GM18517 (cell line): Measurements from ENCODE around the gene FOXC2.

Source experiments
- ATAC-seq: cut with Tn5 transposase; IDR thresholded peaks from one replicate; pipeline ENCODE4 v1.9.1; 2021; ENCODE audit warnings: mild to moderate bottlenecking, moderate library complexity; ENCODE audit not compliant: unreplicated experiment

The FOXC2 gene

DNA sequence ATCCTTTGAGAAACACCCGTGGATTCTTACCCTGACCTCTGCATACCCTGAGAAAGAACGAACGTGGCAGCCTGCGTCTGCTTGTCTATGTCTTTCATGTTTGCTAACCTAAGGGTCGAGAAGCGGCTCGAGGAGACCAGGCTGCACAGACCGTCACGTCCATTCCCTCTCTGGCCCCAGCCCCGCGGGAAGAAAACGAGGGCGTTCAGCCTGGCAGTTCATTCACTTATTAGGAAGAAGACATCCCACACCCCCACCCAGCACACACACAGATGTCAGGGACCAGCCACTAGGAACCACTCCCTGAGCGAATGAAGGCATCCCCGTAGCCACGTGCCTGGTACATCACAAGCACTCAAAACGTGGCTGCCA is 10.9 kb upstream of the FOXC2 start:
- no peak for ATAC-seq

DNA sequence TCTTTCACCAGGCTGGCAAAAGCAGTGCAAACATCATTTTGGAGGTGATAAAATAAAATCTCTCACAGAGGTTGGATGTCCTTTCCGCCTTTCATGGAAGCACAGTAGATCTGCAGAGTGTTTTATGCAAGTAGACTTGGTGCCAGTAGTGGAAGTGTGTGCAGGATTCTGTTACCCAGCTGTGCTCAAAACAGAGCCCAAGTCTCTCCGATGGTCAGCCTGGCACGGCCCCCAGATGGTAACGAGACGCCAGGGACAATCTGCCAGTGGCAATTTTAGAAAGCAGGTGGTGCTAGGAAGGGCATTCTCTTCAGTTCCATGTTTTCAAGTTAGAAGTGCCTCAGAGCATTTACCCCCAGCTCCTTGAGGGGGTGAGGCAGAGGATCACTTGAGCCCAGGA is 10.1 kb upstream of the FOXC2 start:
- ATAC-seq: no peak

DNA sequence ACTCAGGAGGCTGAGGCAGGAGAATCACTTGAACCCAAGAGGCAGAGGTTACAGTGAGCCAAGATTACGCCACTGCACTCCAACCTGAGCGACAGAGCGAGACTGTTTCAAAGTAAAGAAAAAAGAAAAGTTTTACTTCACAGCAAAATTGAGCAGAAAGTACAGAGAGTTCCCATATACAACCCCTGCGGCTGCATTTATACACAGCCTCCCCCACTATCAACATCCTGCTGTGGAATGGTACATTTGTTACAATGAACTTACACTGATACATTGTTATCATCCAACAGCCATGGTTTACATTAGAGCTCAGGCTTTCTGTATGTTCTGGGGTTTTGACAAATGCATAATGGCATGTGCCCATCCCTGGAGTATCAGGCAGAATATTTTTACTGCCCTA is 9.0 kb upstream of the FOXC2 start:
- no peak for ATAC-seq

DNA sequence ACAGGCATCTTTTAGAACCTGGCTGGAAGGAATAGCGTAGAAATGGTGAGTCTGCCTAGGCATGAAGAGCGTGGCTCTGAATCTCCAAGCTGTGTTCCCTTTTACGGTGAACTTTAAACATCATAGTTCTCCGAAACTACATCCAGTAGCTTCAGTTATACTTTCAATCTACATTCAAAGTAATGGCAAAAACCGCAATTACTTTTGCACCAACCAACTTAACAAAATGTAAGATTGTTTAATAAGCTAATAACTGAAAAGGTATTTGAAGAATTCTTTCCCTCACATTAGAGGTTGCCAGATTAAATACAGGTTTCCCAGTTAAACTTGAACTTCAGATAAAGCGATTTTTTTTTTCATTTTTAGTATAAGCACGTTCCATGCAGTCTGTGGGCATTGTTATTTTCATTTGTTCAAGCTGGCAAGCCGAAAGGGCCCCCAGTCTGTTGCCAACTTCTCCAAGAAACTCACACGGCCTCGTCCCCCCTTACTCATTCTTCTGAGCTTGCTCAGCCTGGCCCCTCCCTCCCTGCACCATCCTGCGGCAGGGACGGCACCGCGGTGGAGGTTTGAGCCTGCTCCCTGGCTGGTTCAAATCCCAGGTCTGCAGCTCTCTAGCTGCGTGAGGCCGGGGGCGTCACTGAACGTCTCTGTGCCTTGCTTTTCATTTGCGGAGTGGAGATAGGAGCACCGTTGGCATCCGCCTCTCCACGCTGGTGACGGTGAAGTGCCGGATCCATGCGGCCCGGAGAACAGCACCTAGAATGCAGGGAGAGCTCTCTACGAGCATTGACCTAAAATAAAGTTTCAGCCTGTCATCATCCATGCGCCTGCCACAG is 8.1 kb upstream of the FOXC2 start:
- no peak for ATAC-seq

DNA sequence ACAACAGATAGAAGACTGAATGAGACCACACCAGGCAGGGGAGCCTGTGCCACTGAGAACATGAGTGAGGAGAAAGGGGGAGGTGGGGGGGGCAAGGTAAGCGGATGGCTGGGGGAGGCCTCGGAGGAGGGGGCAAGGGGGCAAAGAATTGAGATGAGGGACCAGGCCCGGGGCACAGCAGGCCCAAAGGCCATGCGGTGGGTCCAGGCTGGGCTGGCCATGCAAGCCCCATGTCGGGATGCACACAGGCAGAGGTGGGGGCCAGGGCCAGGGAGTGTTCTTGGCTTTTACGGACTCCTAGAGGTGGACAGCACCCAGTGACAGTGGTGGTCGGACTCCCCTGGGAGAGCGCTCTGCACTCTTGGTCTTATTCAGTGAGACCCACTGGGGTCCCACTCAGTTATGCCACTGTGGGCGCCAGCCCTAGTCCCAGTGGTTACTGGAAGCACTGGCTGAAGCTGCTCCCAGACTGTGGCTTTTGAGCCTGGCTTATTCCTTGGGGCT is 6.8 kb upstream of the FOXC2 start:
- no peak for ATAC-seq

DNA sequence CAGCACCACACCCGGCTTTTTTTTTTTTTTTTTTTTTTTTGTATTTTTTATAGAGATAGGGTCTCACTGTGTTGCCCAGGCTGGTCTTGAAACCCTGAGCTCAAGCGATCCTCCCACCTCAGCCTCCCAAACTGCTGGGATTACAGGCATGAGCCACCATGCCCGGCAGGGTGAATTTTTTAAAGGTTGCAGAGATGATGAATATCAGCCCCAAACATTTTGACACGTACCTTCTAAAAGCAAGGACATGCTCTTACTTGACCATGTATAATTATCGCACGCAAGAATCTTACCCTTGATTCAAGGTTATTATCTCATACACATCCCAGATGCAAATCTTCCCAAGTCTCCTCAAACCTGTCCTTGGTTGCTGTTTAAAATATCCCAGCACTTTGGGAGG is 4.3 kb upstream of the FOXC2 start:
- ATAC-seq: no peak

DNA sequence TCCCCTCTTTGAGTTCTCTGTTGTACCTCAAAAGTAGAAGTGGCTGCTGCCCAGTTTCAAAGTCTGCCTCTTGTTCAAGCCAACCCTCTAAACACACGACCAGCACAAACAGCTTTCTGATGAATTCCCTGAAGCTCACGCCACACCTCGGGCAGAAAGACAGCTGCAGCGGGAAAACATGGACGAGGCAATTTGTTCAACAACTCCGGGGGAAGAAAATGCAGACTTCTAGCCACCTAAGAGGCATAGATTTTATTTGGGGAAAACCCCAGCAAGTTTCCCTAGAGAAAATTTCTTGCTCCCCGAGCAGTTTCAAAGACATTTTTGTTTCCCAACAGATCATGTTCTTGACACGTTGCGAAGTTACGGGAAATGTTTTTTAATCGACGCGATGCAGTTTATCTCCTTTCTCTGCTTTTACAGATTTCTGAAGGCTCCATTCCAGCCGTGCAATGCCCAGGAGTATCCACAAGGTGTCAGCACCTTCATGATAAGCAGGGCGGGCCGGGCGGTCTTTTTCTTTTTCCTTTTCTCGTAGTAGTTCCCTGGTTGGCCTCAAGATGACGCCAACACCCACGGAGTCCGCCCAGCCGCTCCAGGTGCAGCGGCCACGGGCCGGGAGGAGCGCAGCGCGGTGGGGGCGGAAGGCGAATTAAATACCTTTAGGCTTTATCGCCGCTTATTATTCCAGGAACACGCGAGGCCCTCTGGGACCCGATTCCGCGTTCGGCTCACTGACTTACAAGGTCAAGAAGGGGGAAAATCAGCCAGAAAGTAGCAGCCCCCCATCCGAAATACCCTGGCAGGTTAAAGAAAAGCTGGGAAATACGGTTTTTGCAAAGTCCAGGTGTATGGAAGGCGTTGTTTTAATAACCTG is 2.9 kb upstream of the FOXC2 start:
- no peak for ATAC-seq

DNA sequence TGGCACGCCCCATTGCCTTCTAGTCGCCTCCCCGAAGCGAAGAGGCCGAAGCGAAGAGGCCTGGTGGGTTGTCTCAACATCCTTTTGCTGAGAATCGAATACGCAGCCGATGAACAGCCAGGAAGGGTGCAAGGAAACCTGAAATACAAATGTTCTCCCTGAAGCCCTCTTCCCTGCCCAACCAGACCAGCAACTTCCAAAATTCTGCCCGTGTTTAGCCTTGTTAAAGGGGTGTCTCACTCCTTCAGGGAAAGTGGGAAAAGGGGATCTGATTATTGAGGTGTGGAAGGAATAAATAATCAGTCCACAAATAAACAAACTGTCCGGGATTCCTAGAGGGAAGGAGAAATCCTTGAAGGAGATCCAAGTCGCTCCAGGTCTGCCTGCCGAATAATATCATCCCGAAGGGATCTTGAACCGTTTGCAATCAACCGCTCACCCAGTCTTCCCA is 1.4 kb upstream of the FOXC2 start:
- ATAC-seq: no peak

DNA sequence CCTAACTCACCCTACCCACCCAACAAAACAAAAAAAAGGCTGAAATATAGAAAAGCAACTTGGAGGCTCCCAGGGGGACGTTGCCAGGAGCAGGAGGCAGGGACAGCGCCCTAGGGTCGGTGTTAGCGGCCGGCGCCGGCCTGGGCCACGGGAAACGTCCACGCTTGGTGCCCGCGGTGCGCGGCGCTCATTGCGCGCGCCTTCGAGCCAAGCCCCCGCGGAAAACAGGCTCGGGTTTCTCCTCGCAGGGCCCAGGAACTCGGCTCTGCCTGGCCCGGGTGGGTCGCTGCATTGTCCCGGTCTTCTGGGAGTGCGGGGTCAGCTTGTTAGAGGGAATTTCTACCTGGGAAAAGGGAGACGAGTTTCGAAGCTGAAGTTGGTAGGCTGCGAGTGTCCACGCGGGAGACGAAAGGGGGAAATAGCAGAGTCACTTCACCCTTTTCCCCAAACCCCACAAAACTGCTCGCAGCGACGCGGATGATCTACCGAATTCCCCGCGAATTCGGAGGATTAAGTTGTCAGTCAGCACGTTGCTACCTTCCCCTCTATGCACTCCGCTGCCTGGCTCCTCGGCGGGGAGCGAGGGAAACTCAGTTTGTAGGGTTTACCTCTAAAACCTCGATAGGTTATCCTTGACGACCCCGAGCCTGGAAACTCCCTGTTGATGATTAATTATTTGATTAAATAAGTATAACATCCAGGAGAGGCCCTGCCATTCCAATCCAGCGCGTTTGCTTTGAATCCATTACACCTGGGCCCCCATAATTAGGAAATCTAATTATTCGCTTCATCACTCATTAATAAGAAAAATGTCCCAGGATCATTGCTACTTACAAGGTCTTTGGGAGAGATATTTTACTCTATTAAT is 751 bp upstream of the FOXC2 start:
- ATAC-seq: no peak

DNA sequence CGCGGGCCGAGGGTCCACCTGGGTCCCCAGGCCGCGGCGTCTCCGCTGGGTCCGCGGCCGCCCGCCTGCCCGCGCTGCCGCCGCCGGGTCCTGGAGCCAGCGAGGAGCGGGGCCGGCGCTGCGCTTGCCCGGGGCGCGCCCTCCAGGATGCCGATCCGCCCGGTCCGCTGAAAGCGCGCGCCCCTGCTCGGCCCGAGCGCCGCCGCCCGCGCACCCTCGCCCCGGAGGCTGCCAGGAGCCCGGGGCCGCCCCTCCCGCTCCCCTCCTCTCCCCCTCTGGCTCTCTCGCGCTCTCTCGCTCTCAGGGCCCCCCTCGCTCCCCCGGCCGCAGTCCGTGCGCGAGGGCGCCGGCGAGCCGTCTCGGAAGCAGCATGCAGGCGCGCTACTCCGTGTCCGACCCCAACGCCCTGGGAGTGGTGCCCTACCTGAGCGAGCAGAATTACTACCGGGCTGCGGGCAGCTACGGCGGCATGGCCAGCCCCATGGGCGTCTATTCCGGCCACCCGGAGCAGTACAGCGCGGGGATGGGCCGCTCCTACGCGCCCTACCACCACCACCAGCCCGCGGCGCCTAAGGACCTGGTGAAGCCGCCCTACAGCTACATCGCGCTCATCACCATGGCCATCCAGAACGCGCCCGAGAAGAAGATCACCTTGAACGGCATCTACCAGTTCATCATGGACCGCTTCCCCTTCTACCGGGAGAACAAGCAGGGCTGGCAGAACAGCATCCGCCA is 504 bp downstream of the FOXC2 start:
- no peak for ATAC-seq

DNA sequence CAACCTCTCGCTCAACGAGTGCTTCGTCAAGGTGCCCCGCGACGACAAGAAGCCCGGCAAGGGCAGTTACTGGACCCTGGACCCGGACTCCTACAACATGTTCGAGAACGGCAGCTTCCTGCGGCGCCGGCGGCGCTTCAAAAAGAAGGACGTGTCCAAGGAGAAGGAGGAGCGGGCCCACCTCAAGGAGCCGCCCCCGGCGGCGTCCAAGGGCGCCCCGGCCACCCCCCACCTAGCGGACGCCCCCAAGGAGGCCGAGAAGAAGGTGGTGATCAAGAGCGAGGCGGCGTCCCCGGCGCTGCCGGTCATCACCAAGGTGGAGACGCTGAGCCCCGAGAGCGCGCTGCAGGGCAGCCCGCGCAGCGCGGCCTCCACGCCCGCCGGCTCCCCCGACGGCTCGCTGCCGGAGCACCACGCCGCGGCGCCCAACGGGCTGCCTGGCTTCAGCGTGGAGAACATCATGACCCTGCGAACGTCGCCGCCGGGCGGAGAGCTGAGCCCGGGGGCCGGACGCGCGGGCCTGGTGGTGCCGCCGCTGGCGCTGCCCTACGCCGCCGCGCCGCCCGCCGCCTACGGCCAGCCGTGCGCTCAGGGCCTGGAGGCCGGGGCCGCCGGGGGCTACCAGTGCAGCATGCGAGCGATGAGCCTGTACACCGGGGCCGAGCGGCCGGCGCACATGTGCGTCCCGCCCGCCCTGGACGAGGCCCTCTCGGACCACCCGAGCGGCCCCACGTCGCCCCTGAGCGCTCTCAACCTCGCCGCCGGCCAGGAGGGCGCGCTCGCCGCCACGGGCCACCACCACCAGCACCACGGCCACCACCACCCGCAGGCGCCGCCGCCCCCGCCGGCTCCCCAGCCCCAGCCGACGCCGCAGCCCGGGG is 1.3 kb downstream of the FOXC2 start:
- ATAC-seq: no peak

DNA sequence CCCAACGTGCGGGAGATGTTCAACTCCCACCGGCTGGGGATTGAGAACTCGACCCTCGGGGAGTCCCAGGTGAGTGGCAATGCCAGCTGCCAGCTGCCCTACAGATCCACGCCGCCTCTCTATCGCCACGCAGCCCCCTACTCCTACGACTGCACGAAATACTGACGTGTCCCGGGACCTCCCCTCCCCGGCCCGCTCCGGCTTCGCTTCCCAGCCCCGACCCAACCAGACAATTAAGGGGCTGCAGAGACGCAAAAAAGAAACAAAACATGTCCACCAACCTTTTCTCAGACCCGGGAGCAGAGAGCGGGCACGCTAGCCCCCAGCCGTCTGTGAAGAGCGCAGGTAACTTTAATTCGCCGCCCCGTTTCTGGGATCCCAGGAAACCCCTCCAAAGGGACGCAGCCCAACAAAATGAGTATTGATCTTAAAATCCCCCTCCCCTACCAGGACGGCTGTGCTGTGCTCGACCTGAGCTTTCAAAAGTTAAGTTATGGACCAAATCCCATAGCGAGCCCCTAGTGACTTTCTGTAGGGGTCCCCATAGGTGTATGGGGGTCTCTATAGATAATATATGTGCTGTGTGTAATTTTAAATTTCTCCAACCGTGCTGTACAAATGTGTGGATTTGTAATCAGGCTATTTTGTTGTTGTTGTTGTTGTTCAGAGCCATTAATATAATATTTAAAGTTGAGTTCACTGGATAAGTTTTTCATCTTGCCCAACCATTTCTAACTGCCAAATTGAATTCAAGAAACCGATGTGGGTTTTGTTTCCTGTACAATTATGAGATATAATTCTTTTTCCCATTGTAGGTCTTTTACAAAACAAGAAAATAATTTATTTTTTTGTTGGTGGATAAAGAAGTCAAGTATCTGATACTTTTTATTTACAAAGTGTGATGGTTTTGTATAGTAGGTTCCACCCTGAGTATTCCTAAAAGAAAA is 2.3 kb downstream of the FOXC2 start:
- no peak for ATAC-seq

DNA sequence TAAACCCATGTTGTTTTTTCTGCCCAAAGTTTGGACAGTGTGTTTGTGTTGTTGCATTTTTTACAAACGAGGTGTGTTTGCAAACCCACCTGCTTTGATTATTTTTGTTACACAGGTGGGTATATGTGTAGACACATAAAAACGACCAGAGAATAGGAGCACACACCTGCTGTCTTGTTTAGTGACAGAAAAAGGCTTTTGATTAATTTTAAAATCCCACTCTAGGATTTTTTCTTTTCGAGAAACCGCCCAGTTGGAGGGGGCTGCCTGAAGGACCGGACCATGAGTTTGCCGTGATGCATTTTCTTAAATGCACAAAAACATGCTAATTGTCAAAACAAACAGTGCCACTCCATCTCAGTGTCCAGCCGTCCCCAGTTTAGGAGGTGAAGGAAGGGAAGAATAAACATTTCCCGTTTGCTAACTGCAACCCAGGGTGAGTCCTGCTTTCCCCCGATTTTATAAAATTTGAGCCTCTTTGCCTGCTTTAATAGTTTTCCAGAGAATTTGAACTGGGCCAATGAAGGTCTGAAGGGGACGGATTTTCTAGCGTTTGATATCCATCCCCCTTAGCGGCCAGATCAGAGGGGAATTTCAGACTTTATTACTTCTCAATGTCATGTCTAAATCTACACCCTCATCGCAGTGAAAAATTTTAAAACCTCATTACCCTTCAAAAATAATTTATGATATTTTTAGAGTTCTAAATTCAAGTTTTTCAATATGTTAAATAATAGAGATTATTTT is 3.2 kb downstream of the FOXC2 start:
- ATAC-seq: no peak

DNA sequence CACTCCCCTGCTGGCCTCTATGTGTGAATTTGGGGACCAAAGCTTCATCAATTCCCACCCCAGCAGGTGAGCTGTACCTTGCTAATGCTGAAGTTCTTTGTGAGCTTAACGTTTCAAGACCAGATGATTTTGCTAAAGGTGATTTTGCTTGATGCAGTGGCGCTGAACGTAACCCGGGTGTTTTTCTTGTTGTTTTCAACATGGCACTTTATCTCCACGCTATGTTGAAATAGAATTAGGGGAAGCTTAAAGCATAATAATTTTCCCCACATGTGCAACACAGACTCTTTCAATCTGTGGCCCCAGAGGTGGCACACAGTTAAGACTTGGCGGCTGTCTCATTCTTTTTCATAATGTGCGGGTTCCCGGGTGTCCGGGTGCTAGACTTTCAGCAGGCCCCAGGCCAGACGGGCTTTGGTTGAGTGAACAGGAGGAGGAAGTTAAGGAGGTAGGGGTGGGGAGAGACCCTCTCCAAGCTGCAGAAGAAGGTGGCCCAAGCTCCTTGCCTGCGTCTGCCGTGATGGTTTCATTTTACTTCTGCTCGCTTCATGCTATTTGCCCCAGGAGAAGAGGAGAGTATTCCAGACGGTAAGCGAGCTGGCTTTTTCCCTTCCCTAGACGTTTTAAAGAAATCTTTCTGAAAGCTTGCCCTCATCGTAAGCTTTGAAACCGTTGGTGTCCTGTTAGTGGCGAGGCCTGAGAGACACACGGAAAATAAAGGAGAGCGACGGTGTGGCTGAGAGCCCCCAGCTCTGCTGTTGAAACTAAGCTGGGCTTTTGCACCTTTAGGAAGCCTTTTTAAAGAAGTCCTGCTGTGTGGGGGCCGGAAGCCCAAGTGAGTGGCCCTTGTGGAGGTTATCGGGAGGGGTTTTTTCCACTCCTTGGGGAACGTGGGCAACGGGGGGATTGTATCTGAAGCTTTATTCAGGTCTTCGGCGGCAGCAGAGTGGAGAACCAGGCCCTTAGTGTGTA is 4.2 kb downstream of the FOXC2 start:
- ATAC-seq: no peak

DNA sequence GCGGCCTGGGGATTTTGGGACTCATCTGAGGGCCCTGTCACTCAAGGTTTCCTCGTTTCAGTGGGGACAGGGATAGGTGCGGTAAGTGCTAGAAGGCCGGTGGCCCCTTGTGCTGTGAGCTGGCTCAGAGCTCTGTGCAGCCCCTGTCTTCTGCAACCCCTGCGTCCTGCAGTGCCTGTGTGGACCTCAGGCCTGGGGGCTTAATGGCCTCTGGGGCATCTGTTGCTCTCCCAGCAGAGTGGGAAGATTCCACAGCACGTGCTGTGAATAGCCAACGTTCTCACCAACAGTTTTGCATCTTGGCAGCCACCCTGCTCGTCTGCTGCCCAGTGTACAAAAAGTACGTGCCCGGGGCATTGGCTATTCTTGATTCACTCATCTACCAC is 4.9 kb downstream of the FOXC2 start:
- no peak for ATAC-seq

DNA sequence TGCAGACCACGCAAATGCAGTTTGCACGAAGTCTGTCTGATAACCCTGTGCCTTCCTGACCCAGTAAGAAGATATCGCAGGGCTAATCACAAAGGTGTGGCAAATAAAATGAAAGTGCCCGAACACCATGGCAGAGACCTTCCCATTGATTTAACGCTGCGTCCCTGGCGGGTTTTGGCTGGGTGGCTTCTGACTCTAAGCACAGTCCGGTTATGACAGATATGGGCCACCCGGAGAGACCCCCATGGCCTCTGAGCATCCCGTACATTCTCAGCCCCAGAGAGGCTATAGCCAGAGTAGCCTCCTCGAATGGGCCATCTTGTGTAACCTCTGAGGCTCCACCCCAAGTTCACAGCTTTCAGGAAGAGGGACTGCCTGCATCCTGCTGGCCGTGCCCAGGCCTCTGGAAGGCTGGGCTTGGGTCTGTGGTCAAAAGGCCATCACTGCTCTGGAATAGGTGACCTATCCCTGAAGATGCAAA is 5.5 kb downstream of the FOXC2 start:
- no peak for ATAC-seq
